ENCODE results near the gene SLC29A3.

- TF ChIP-seq REST (IDR thresholded peaks at IDR 0.05; ENCODE audit: insufficient read depth in 1 of 2, low read depth in 2 of 2, low read length in 2 of 2) (no peak), TAF1 (IDR thresholded peaks at IDR 0.05; ENCODE audit: borderline replicate concordance, insufficient read depth, low read length) (no peak), POLR2AphosphoS5 (IDR thresholded peaks at IDR 0.05; ENCODE audit: low read depth, low read length) (no peak)
These were observed 48.2 kb downstream of the SLC29A3 start for GRCh38 chr10:71367271-71367670.

Measured in PFSK-1 (cell line).